HG03442 (cell line): Measurements from ENCODE around the gene DNASE1.

Source experiments
- ATAC-seq: cut with Tn5 transposase; IDR thresholded peaks from one replicate; pipeline ENCODE4 v1.9.1; 2021; ENCODE audit warnings: mild to moderate bottlenecking, moderate library complexity; ENCODE audit not compliant: unreplicated experiment

Gene DNASE1

DNA sequence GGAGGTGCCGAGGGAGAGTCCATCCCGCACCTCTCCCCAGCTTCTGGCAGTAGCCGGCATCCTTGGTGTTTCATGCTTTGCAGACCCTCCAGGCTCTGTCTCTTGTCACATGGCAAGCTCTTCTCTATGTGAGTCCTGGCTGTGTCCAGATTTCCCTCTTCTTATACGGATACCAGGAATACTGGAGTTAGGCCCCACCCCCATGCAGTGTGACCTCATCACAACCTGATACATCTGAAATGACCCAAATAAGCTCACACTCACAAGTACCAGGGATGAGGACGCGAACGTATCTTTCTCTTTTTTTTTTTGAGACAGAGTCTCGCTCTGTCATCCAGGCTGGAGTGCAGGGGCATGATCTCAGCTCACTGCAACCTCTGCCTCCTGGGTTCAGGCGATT lies 39.6 kb downstream of the DNASE1 start:
- ATAC-seq: no peak

GRCh38 chr16:3695610-3696369 lies 41.3 kb downstream of the DNASE1 start:
- ATAC-seq: no peak

GRCh38 chr16:3696425-3697218 lies 42.1 kb downstream of the DNASE1 start:
- no peak for ATAC-seq

DNA sequence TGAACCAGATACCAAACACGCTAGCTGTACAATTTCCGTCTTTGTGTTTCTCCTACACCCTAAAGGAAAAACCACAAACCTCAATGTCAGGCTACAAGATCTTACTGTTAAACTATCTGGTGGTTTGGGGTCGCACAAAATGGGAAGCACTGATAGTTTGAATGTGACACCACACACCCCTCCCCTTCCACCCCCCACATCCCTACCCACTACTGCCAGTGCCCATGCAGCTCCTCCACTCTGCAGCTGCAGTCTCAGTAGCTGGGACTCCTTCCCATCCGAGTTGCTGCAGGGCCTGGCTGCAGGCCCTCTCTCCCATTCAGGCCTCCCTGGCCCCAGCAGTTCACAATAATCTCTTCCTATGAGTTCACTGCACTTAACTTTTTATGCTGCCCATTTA lies 44.5 kb downstream of the DNASE1 start:
- no peak for ATAC-seq

GRCh38 chr16:3701531-3701930 lies 47.0 kb downstream of the DNASE1 start:
- ATAC-seq: no peak

DNA sequence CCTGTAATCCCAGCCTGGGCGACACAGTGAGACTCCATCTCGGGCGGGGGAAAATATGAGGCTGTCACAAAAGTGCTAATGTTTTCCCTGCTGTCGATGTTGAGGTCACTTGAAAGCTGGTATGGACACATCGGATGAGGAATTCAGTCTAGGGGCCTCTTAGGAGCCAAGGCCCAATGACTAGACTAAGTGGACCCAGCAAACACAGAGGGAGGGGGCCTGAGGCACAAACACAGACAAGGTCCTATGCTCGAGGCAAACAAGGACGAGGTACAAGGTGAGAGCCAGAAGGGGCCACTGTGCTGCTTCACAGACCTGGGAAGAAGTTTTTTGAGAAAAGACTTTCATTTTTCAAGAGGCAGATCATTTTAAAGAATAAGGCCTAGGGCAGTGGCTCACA lies 47.6 kb downstream of the DNASE1 start:
- no peak for ATAC-seq

GRCh38 chr16:3706253-3707012 lies 51.9 kb downstream of the DNASE1 start:
- ATAC-seq: no peak
